ENCODE results near the gene WDR89.

DNA sequence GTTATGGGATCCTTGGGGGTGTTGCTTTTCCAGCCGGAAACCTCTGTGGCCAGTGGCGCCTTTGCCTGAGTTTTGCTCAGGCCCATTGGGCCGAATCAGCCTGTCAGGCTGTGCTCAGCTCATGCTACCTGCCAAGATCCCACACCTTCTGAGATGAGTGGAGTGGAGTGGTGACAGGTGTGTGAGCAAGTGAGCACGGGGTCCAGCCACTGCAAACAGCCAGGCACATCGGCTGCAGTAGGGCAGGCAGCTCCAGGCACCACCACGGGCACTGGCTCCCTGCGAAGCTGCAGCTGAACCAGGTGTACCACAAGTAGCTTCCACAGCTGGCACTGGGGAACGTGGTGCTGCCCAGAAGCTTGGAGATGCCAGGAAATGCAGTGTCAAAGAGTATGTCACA, 21.1 kb upstream of the WDR89 start:
- TF ChIP-seq POLR2A (IDR thresholded peaks at IDR 0.05) = no peak
- TF ChIP-seq, protein P1, sequence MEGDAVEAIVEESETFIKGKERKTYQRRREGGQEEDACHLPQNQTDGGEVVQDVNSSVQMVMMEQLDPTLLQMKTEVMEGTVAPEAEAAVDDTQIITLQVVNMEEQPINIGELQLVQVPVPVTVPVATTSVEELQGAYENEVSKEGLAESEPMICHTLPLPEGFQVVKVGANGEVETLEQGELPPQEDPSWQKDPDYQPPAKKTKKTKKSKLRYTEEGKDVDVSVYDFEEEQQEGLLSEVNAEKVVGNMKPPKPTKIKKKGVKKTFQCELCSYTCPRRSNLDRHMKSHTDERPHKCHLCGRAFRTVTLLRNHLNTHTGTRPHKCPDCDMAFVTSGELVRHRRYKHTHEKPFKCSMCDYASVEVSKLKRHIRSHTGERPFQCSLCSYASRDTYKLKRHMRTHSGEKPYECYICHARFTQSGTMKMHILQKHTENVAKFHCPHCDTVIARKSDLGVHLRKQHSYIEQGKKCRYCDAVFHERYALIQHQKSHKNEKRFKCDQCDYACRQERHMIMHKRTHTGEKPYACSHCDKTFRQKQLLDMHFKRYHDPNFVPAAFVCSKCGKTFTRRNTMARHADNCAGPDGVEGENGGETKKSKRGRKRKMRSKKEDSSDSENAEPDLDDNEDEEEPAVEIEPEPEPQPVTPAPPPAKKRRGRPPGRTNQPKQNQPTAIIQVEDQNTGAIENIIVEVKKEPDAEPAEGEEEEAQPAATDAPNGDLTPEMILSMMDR (IDR thresholded peaks at IDR 0.05) = no peak

Measured in uterus (tissue), 2 donors.